Measurements from ENCODE around the gene SREBF1. TPM values are rescaled to one million over a fixed set of nuclear protein-coding genes. Genes with fewer than 3 reads are reported as not detected.

The SREBF1 gene
- total RNA-seq, 1 donor from 2014 or later, result 18.9 TPM

GRCh38 chr17:17776889-17777288, 59.9 kb downstream of the SREBF1 start:
- ATAC-seq (no peak), DNase-seq (ENCODE audit: missing footprints) (no peak)
- intact Hi-C loops (cut with DNase I), result no loop called here

GRCh38 chr17:17774009-17774881, 62.5 kb downstream of the SREBF1 start:
- DNase-seq (ENCODE audit: missing footprints), result no peak
- intact Hi-C loops (cut with DNase I), result no loop called here
- peak; percentile 14 for ATAC-seq

GRCh38 chr17:17772231-17772630, 64.6 kb downstream of the SREBF1 start:
- no peak for ATAC-seq
- no peak for DNase-seq (ENCODE audit: missing footprints)
- intact Hi-C loops (cut with DNase I), result loop anchor here (2.0 kb wide), 1 partner anchor 15 kb away; no protein-coding TSS in a partner anchor

- intact Hi-C loops (cut with DNase I), result loop anchor here (2.0 kb wide), 1 partner anchor 15 kb away; no protein-coding TSS in a partner anchor
- no peak for ATAC-seq
These were observed 65.1 kb downstream of the SREBF1 start for GRCh38 chr17:17771498-17772201.

GRCh38 chr17:17770632-17771044, 66.1 kb downstream of the SREBF1 start:
- ATAC-seq, result peak; percentile 47
- intact Hi-C loops (cut with DNase I), result no loop called here
- no peak for DNase-seq (ENCODE audit: missing footprints)

More at GRCh38 chr17:17771498-17772201, 65.1 kb downstream of the SREBF1 start:
- no peak for DNase-seq (ENCODE audit: missing footprints)

GRCh38 chr17:17769869-17770631, 66.7 kb downstream of the SREBF1 start:
- intact Hi-C loops (cut with DNase I), result no loop called here
- no peak for ATAC-seq
- DNase-seq (ENCODE audit: missing footprints), result no peak

GRCh38 chr17:17768424-17769088, 68.2 kb downstream of the SREBF1 start:
- intact Hi-C loops (cut with DNase I), result no loop called here

GRCh38 chr17:17767887-17768418, 68.8 kb downstream of the SREBF1 start:
- ATAC-seq, result no peak
- intact Hi-C loops (cut with DNase I), result no loop called here
- no peak for DNase-seq (ENCODE audit: missing footprints)

More at GRCh38 chr17:17768424-17769088, 68.2 kb downstream of the SREBF1 start:
- peak; percentile 33 for ATAC-seq
- DNase-seq (ENCODE audit: missing footprints), result no peak

GRCh38 chr17:17767154-17767869, 69.5 kb downstream of the SREBF1 start:
- DNase-seq (ENCODE audit: missing footprints), result no peak
- intact Hi-C loops (cut with DNase I), result no loop called here
- ATAC-seq, result no peak

- ATAC-seq (no peak), DNase-seq (ENCODE audit: missing footprints) (no peak)
- intact Hi-C loops (cut with DNase I), result no loop called here
These were observed 70.1 kb downstream of the SREBF1 start for GRCh38 chr17:17766744-17767120.

GRCh38 chr17:17766077-17766743, 70.6 kb downstream of the SREBF1 start:
- no peak for DNase-seq (ENCODE audit: missing footprints)
- intact Hi-C loops (cut with DNase I), result no loop called here
- peak; percentile 12 for ATAC-seq

GRCh38 chr17:17765359-17766076, 71.3 kb downstream of the SREBF1 start:
- ATAC-seq, result no peak
- no peak for DNase-seq (ENCODE audit: missing footprints)
- intact Hi-C loops (cut with DNase I), result no loop called here

- DNase-seq (ENCODE audit: missing footprints) (no peak), ATAC-seq (no peak)
- intact Hi-C loops (cut with DNase I), result no loop called here
These were observed 73.1 kb downstream of the SREBF1 start for GRCh38 chr17:17763734-17764133.

GRCh38 chr17:17763136-17763535, 73.7 kb downstream of the SREBF1 start:
- intact Hi-C loops (cut with DNase I), result no loop called here
- DNase-seq (ENCODE audit: missing footprints) (no peak), ATAC-seq (no peak)

- intact Hi-C loops (cut with DNase I), result no loop called here
- ATAC-seq, result no peak
- no peak for DNase-seq (ENCODE audit: missing footprints)
These were observed 74.1 kb downstream of the SREBF1 start for GRCh38 chr17:17762744-17763105.

All from Right ventricle myocardium inferior (tissue), 1 donor.